ENCODE results near the gene MGAT5.

MGAT5 gene

DNA sequence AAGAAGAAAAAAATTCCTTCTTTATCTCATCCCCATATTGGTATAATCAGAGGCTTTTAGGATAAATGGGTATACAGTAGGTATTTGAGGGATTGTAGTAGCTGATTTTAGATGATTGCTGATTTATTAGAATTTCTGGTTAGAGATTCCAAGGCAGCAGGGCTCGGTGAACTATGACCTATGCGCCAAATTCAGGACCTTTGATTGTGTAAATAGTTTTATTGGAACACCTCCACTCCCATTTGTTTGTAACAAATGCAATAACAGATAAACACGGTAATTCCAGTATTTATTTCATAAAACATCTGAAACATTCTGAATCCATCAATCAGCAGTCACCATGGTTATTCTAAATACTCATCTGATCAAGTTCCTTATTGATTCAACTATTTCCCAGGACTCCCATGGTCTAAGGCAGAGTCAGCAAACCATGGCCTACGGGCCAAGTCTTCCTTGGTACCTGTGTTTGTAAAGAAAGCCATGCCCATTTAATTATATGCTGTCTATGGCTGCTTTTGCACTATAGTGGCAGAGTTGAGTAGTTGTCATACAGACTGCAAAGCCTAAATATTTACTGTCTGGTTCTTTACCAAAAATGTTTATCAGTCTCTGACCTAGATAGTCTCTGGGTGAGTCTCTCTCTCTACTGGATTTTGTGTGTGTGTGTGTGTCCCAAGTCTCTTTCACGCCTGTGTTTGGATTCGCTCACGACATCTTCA is 4.3 kb downstream of the MGAT5 start:
- no peak for DNase-seq

DNA sequence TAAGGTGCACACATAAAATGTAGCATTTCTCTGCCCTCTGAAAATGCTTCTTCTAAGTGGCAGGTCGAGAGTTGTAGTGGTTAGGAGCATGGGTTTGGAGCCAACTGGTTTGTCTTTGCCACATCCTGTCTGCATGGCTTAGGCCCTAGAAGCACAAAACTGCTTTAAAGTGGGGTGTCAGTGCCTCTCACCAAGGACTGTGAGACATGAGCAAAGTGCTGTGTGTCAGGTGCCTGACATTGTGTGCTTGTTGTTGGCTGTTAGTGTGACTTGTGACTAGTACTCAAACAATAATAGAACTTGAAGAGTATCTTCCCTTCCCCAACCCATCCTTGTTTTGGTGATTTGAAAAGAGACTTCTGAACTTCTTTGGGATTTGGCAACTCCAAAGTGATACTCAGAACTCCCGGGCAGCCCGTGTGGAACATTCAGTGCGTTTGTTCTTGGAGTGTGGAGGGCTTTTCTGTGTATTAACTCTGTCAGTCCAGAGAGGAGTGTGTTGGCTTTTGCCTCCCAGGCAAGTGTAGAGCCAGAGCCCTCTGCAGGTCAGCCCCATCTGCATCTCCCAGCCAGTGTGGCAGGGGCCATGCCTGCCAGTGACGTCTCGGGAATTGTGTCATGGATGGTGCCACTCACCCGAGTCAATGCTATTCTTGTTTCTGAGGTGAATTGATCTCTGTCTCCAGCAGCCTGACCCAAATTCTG is 5.0 kb downstream of the MGAT5 start:
- DNase-seq: no peak

DNA sequence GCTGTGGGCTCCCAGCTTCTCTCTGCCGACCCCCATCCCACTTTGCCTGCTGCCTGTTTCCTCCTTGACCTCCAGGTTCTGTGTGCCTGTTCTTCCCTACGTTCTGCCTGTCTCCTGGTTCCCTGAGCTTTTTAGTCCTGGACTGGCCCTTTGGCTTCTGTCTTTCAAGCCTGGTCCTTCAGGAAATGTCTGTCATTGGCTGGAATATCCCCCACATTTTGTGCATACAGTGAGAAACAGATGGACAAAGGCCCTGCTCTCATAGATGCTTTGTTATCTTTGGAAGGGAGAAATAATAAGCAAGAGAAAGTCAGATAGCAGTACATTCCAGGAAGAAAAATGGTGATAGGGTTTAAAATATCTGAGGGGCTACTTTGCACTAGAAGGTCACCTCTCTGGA is 5.7 kb downstream of the MGAT5 start:
- DNase-seq: no peak

DNA sequence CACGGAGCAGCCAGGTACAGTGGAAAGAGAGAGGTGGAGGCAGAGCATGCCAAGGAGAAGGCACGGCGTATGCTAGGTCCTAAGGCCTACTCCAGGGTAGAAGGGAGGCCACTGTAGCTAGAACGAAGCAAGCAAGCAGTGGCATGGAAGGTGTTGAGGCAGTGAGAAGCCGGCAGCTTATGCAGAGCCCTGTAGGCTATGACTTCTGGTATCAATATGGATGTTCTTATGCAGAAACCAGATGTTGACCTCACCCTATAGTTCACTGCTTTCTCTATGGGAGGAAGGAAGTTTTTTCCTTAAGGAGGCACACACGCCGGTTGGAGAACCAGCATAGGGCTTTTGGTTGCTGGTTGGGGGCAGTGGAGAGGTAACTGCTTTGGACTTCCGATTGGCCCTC is 6.1 kb downstream of the MGAT5 start:
- no peak for DNase-seq

DNA sequence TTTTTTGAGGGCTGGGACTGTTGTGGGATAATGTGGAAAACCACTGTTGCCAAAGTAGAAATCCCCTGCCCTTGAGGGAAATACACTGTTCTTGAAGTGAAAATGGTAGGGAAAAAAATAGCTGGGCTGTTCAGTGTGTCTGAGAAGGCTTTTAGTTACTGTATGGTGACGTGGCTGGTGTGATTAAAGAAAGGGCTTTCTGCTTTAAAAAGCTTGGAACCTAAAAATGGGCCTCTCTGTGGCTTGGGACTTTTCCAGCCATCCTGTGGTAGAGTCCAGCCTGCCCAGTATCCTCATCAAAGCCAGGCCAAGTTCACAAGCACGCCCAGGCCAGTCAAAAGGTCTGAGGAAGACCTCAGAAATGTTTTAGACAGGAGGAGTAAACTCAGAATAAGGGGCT is 6.8 kb downstream of the MGAT5 start:
- no peak for DNase-seq

DNA sequence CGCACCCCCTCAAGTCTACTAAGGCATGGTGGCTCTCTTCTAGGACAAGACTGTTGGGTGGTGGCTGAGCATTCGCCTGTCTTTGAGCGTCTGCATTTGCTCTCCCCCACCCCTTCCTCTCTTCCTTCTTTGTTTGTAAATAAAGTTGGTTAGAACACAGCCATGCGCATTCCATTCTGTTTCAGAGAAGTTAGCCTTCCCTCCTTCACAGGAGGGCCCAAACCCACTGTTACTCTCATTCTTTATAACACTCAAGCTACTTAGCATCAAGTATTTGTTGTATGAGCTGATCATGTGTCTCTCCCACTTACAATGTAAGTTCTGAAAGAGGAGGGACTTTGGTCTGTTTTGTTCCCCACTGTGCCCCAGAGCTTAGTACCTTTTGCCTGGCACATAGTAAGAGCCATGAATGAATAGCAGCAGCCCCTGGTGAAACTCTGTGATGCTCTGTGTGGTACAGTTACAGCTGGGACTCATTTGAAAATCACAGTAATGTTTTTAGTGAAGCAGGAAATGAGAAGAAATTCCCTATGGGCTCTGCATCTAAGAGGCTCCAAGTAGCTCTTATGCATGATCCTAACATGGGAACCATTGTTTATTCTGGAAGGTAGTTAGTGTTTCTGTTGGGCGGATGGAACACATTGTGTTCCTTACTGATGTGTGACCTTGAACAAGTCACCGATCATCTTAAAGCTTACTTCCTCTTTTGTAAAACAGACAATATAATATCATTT is 7.7 kb downstream of the MGAT5 start:
- no peak for DNase-seq

DNA sequence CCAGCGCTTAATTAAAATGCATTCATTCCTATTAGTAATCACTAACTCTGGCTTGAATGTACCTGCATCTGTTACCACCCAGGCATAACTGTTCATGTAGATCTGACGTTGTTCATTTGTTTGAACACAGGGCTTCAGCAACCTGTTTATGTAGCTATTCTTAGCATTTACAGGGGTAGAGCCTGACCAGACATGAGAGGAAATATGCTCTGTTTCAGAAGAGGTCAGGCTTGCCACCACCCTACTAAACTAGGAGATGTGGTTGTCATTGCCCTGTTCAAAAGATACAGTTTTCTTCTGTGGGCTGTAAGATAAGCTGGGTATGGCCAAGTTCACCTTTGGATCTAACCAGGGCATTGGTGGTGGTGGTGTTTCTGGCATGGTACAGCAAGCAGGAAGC is 8.8 kb downstream of the MGAT5 start:
- no peak for DNase-seq

DNA sequence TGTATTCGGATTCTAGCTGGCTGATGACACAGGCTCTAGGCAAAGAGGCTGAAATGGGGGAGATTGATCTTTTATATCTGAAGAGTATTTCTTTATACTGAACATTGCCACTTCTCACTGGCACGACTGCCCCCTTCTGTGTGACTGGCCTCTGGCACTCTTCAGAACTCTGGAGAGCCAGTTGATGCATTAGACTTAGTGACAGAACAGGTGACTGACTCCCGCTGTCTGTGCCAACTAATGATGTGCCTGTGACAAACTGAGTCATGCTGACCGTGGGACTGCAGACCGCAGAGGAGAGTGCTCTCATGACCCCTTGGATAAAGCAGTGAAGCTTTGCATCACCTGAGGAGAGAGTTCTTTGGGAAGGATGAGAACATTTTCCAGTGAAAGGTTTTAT is 14.4 kb downstream of the MGAT5 start:
- DNase-seq: no peak

DNA sequence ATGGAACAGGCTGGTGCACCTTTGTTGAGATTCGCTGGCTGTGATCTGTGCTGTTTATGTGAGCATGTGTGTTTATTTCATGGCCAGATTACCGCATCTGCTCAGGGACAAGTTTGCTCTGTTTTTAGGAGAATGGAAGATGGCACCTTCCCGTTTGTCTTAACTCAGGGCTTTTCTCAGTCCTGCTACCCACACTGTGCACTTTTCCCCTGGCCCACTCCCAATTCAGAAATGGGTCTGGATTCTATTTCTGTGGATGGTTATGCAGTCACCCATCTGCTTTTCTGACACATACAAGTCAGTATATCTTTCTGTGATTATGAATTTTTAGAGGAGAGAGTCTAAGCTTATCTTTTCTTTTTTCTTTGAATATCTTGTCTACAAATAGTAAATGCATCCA is 15.4 kb downstream of the MGAT5 start:
- DNase-seq: no peak

DNA sequence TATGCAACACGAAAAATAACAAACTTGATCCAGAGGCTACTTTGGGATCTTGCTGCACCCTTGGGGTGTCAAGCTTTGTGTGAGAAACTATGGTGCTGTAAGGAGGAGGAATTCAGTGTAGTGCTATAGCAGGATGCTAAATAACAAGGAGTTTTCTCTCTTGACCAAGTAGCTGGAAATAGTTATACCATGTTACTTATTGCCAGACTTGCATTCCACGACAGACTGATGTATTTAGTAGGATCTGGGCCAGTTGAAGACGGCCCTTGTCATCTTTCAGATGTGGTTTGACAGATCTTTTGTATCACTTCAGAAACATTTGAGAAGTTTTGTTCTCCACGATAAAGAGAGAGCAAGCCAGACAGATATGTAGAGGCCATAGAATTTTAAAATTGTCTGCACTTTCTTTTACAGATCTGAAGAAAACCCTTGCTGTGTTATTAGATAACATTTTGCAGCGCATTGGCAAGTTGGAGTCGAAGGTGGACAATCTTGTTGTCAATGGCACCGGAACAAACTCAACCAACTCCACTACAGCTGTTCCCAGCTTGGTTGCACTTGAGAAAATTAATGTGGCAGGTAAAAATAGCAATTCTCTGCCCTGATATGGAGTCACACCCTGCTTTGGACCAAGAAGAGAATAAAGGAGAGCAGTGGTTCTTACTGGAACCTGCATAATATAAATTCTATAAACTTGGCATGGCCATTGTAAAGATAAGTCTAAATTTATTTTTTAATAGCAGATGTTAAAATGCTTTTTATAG is 16.3 kb downstream of the MGAT5 start:
- DNase-seq: no peak

DNA sequence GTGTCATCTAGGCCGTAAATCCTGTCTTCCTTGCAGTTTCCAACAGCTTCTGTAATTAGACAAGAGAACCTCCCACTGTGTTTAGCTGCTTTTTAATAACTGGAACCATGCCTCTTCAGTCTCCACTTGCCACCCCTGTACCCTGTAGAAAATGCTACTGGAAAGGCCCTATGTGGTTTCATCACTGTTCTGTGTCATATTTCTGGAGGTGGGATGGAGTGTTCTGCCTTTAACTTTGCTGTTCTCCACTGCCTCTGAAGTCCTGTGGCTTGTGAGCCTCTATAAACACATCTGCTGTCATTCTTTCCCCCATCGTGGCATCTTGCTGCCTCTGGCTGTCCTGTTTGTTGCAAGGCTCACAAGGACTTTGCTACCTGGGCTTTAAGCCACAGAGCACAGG is 17.9 kb downstream of the MGAT5 start:
- DNase-seq: no peak

DNA sequence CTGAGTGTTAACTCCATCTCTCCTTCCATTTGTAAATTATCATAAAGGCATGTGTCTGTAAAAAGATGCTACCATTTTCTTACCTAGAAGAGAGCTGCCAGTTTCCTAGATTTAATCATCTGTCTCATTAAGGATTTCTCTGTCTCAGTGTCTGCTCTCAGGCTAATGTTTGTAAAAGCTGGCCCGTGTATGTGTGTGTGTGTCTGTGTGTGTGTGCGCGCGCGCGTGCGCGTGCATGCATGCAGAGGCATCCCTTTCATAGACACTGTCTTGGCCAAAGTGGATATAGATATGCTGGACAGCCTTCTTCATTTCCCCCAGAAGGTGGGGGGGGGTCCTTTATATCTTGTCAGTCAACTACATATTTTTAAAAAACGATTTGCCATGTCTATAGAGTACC is 18.9 kb downstream of the MGAT5 start:
- DNase-seq: no peak

DNA sequence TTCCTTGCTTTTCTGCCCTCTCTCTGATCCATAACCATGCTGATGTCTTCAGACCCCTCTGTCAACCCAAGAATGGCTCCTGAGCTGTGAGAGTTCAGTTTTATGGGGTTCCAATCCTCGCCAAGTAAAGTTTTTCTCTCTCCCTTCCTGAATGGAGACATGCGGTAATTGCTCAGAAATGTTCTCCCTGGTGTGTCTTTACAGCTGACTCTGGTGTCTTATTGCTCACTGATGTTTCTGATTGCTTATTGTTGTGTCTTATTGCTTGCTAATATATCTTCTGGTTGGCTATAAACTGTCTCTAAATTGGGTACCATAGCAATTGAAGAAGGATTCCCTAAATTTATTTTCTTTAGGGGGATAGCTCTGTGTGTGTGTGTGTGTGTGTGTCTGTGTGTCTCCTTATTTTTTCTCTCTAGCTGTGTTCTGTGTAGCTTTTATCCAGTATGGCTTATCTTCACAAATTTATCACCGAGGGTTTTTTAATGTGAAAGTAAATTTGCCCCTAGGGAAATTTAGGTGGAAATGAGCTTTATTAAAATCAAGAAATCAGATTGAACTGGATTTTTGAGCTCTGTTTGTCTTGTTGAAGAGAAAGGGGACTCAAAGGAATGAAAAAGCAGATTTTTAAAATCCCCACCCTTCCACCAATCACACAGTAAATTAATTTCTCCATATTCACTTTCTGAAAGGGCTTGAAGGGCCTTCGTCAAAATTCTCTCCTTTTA is 19.5 kb downstream of the MGAT5 start:
- no peak for DNase-seq

DNA sequence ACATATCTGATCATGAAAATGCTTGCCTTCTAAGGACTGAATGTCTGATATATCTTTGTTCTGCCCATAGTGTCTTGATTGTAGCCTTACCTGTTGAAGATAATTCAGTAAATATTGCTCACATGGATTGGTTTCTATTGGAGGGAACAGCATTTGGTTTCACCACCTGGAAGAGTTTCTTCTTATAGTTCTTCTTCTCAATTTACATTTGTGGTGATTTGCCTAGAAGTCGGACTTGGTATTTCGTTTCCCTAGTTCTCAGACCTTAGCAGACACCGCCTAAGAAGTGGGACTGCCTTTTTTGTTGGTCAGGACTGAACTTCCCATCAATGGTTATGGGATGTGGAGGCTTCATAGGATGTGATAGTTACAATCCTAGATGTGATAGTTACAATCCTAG is 20.2 kb downstream of the MGAT5 start:
- DNase-seq: no peak

DNA sequence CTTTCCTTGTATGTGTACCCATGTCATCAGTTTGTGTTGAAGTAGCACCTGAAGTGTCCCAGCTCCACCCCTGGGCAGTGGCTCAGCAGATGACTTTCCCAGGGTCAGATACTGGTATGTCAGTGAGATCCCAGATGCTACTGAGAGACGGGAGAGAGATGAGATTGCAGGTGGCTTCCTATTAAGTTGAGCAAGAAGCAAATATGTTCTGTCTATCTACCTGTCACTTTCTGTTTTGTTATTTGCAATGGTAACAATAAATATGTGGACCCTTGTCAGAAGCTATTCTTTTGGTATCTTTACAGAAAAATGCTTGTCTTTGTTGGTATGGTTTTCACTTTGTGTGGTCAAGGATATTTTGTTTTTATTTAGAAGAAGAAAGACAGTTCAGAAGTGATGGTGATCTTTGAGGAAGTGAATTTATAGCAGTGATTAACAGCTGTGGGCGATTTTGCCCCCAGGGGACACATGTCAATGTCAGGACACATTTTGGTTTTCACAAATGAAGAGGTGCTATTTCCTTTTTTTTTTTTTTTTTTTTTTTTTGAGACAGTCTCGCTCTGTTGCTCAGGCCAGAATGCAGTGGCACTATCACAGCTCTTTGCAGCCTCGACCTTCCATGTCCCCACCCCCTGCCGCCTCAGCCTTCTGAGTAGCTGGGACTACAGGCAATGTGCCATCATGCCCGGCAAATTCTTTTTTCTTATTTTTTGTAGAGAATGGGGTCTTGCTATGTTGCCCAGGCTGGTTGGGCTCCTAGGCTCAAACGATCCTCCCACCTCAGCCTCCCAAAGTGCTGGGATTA is 21.4 kb downstream of the MGAT5 start:
- no peak for DNase-seq

DNA sequence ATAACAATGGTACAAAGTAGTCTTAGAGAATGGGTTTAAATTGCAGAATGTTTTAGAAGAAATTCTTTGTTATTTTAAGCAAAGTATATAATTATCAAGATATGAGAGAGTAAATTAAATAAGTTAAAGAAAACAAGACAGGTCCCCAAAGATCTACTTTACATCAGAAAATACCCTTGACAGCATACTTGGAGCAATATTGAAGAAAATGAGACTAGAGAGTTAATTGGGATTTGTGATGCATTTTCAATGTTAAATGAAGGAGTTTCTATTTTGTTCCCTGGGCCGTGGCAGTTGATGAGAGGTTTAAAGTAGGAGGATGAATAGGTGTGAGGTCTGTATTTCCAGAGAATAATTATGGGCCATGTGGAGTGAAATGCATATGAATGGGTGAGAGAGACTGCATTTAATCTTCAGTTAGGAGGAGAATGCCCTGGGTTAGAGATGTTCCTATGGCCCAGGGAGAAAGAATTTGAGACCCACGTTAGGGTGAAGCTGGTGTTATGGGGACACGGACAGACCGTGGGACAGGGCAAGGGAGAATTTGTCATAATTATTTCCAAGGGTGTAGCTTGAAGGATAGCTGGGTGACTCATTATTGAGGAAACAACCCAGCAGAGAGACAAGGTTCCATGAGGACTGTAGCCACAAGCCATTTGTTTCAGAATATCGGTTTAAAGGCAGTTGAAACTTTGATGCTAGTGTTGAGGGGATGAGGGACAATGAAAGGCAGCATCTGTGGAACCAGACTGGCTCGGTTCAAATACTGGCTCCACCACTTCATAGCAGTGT is 22.7 kb downstream of the MGAT5 start:
- no peak for DNase-seq

DNA sequence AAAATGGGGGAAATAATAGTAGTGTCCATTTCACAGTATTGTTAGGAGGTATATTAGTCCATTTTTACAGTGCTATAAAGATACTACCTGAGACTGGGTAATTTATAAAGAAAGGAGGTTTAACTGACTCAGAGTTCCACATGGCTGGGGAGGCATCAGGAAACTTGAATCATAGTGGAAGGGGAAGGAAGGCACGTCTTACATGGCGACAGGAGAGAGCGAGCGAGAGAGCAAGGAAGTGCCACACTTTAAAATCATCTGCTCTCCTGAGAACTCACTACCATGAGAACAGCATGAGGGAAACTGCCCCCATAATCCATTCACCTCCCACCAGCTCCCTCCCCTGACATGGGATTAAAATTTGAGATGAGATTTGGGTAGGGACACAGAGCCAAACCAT is 23.4 kb downstream of the MGAT5 start:
- DNase-seq: no peak

DNA sequence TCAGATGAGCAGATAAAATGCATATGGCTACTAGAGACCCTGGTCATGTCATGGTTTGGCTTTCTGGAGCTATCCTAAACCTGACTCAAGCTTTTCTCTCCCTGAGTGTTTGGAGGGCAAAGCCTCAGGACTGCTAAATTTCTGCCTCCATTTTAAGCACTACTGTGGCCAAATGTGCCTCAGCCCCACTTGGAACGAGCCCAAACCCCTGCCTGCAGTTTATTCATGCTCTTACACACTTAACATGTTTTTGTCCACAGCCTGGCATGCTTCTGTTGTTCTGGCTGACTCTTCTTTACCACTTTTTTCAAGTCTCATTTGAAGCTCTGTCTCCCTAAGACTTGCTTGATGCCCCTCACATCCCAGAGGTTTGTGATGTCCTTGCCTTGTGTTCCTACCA is 24.7 kb downstream of the MGAT5 start:
- DNase-seq: no peak

DNA sequence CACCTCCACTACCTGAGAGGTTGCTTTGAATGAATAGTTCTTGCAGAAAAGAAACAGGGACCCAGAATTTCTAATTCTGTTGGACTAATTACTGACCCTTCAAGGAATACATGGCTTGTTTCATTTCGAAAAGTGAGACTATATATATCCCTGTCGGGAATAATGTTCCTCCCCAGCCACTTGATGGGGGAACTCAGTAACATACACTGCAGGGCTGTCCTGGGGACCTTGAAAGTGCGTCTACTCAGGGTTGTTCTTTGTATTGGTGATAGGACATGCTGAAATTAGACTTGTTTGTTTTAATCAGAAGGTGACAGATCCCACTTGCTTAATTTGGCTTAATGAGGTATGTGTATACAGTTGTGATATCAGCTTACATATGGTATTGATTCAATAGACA is 25.5 kb downstream of the MGAT5 start:
- DNase-seq: no peak

DNA sequence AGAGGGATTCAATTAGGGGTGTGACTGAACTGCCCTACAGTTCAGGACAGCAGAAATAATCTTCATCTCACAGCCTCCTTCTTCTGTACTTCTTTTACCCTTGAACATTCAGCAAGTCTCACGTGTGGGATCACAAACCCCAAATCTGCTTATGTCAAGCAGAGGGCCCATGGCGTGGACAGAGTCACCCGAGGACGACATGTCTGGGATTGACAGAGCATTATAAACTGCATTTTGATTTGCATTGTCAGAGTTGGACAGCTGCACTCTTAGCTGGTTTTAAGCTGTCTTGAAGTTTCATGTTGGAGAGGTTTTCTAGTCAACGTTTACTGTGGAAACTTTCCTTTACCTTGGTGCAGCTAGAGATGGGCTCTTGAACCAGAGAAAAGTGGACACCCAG is 26.4 kb downstream of the MGAT5 start:
- no peak for DNase-seq

DNA sequence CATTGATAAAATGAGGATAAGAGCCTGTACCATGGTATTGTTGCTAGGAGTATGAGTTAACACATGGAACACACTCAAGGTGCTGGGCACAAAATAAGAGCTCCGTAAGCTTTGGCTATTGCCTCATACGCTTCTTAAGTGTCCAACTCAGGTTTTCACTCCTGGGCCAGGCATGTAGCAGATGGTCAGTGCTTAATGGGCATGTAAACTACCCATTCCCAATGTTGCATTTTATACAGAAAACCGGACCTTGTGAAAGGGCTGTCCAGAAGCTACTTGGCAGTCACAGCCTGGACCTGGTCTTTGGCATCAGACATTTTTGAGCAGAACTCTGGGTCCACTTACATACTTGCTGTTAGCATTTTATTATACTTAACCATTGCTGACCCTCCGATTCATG is 26.9 kb downstream of the MGAT5 start:
- DNase-seq: no peak
